Left renal cortex interstitium (tissue), 4 donors: ENCODE measurements around the gene PYDC1. TPM values are rescaled to one million over a fixed set of nuclear protein-coding genes. Genes with fewer than 3 reads are reported as not detected.
"Not testable (repeated sequence)": the region's sequence is repeated elsewhere in the genome, so short reads cannot be mapped to it uniquely, and the experiment has no call there.

Source experiments
- DNase-seq, 4 donors: peaks; one replicate each; pipeline ENCODE4 v3.0.0-alpha.2; 2013; ENCODE audit warnings: low read depth in 4 of 4, low spot score in 2 of 4, missing footprints in 1 of 4
- polyA plus RNA-seq, 4 donors: library from polyadenylated mRNA; unstranded; fragments of 120-200 nt; gene quantifications; one replicate each; pipeline ENCODE4 v1.2.1, GENCODE V29; 2013; ENCODE audit not compliant: insufficient read length in 4 of 4

Gene PYDC1
- polyA plus RNA-seq, result not detected

GRCh38 chr16:31216422-31217135, at the start of gene PYDC1:
PYDC1 (minus strand) TSS chr16:31217135; CDS start chr16:31217028, 107 bp downstream.
- no peak for DNase-seq

GRCh38 chr16:31265329-31266245, 48.7 kb upstream of the PYDC1 start:
- no peak for DNase-seq

DNA sequence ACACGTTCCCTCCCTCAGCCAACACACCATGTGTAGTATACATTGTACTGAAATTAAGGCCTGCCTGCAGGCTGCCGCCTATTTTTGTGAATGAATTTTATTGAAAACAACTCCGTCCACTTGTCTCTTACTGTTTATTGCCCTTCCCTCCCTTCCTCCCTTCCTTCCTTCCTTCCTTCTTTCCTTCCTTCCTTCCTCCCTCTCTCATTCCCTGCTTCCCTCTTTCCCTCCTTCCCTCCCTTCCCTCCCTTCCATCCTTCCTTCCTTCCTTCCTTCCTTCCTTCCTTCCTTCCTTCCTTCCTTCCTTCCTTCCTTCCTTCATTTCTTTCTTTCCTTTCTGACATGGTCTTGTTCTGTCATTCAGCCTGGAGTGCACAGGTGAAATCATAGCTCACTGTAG, 45.1 kb upstream of the PYDC1 start:
- no peak for DNase-seq

- no peak for DNase-seq
These were observed 43.4 kb upstream of the PYDC1 start for GRCh38 chr16:31260136-31260931.

DNA sequence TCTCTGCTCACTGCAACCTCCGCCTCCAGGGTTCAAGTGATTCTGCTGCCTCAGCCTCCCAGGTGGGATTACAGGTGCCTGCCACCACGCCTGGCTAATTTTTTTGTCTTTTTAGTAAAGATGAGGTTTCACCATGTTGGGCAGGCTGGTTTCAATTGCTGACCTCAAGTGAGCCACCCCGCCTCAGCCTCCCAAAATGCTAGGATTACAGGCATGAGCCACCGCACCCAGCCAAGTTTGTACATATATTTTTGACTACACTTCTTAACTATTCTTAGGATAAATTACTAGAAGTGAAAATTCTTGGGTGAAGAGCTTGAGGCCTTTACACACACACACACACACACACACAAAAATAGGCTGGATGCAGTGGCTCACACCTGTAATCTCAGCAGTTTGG, 41.4 kb upstream of the PYDC1 start:
- no peak for DNase-seq

DNA sequence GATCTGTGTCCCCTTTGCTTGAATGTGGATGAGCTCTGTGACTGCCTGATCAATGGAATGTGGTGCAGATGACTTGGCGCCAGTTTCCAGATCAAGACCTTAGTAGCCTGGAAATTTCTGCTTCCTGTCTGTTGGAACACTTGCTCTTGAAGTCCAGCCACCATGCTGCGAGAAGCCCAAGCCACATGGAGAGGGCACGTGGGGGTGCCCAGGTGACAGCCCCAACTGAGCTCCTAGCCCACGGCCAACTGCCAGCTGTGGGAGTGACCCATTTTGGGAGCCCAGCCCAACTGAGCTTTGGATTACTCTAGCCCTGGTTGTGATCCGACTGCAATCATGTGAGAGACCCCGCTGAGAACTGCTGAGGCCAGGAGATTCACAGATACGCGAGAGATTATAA, 39.5 kb upstream of the PYDC1 start:
- no peak for DNase-seq

DNA sequence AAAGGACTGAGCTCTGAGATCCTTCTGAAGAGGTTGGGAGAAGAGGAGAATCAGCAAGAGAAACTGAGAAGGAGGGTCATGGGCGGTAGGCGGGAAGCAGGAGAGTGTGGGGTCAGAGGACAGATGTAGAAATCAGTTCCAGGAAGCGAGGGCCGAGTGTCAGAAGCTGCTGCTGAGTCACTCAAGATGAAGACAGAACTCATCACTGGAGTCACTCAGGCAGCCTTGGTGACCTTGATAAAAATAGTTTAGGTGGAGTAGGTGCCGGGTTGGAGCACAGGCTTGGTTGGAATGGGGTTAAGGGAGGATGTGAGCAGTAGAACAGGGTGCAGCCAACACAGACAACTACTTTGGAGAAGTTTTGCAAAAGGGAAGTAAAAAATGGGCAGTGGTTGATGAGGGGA, 36.7 kb upstream of the PYDC1 start:
- DNase-seq, result no peak

GRCh38 chr16:31251435-31251834, 34.5 kb upstream of the PYDC1 start:
- DNase-seq, result no peak

GRCh38 chr16:31250782-31251384, 33.9 kb upstream of the PYDC1 start:
- DNase-seq, result no peak

- DNase-seq, result no peak
These were observed 31.4 kb upstream of the PYDC1 start for GRCh38 chr16:31248344-31248743.

DNA sequence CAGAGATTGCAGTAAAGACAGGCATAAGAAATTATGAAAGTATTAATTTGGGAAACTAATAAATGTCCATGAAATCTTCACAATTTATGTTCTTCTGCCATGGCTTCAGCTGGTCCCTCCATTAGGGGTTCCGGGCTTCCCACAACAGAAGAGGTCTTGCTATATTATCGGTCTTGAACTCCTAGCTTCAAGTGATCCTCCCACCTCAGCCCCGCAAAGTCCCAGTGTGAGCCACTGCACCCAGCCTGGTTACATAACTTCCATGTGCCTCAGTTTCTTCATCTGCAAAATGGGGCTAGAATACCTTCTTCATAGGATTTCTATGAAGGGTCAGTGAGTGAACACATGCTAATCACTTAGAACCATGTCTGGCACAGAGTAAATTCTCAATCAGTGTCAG, 29.4 kb upstream of the PYDC1 start:
- no peak for DNase-seq

- not testable (repeated sequence) for DNase-seq
These were observed 28.7 kb upstream of the PYDC1 start for GRCh38 chr16:31245598-31245997.

- DNase-seq, result no peak
These were observed 27.1 kb upstream of the PYDC1 start for GRCh38 chr16:31243734-31244670.

- no peak for DNase-seq
These were observed 25.3 kb upstream of the PYDC1 start for GRCh38 chr16:31242206-31242605.

GRCh38 chr16:31238041-31238440, 21.1 kb upstream of the PYDC1 start:
- no peak for DNase-seq

- no peak for DNase-seq
These were observed 12.6 kb upstream of the PYDC1 start for GRCh38 chr16:31229501-31229900.

DNA sequence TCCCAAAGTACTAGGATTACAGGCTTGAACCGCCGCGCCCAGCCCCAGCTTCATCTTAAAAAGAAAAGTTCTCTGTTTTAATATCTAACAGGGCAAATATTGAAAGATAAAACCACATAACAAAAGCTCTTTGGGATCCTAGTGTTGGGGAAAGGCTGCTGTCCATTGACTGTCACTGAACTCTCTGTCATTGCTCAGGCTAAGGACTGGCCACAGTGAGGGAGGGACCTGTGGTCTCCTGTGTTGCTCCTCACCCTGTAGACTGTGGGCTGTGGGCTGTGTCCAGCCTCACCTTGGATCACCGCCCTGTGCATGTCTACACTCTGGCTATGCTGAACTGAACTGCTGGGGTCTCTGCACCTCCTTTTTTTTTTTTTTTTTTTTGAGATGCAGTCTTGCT, 11.3 kb upstream of the PYDC1 start:
- no peak for DNase-seq

DNA sequence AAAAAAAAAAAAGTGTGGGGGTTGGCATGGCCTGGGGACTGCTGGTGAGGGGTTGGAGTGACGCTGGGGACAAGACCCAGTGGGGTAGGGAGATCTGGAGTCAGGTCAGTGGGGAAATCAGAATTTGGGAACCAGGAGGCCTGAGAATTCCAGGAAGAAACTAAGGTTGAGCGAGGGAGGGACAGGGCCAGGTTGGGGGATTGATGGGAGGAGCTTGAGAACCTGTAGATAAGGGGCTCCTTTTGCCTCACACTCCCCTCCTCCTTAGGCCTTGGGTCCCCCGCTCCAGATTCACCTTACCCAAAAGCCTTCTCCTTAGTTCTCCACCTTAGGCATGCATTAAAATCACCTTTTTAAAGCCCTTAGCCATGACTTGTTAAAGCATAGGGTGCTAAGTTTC, 8.3 kb upstream of the PYDC1 start:
- no peak for DNase-seq
